Measurements from ENCODE around the gene SGMS1.
"Not testable (repeated sequence)": the region's sequence is repeated elsewhere in the genome, so short reads cannot be mapped to it uniquely, and the experiment has no call there.

Gene SGMS1

GRCh38 chr10:50452603-50453002 lies 171.2 kb downstream of the SGMS1 start:
- H3F3A ChIP-seq (ENCODE audit: control insufficient read depth, insufficient read depth), result peaks cover 15% of the 10 kb centered on the region
- H3K4me2 ChIP-seq (ENCODE audit: low read length), result peak overlapping the region; percentile 67
- H3K27me3 ChIP-seq (ENCODE audit: control insufficient read depth, low read length), result no peaks in the 10 kb centered on the region
- no peaks in the 10 kb centered on the region for H3K36me3 ChIP-seq (ENCODE audit: control insufficient read depth, low read length)
- no peaks in the 10 kb centered on the region for H3K9me3 ChIP-seq (ENCODE audit: control insufficient read depth, insufficient read depth, low read length)
- TF ChIP-seq CTCF (IDR thresholded peaks at IDR 0.05; ENCODE audit: low read depth, low read length, poor library complexity, severe bottlenecking) (no peak), EZH2phosphoT487 (IDR thresholded peaks at IDR 0.05; ENCODE audit: borderline replicate concordance, low read length) (no peak)
- H3K79me2 ChIP-seq (ENCODE audit: control insufficient read depth, low read length), result no peaks in the 10 kb centered on the region
- H3K27ac ChIP-seq (ENCODE audit: low read depth, low read length), result peak overlapping the region; percentile 87
- H3K4me3 ChIP-seq (ENCODE audit: low read length), result peak overlapping the region; percentile 49
- no peaks in the 10 kb centered on the region for H4K20me1 ChIP-seq (ENCODE audit: control insufficient read depth, insufficient read depth, low read depth, low read length)
- H3K9me2 ChIP-seq (replicated peaks; ENCODE audit: control insufficient read depth, low read length), result no peaks in the 10 kb centered on the region
- peaks cover 79% of the 10 kb centered on the region for H3K4me1 ChIP-seq (ENCODE audit: control insufficient read depth, low read length)

GRCh38 chr10:50447691-50448090 lies 176.1 kb downstream of the SGMS1 start:
- Histone ChIP-seq H3K79me2 (ENCODE audit: control insufficient read depth, low read length) (no peaks in the 10 kb centered on the region), H3K4me3 (ENCODE audit: low read length) (no peak overlapping the region), H3F3A (ENCODE audit: control insufficient read depth, insufficient read depth) (peaks cover 11% of the 10 kb centered on the region), H3K36me3 (ENCODE audit: control insufficient read depth, low read length) (peaks cover 3% of the 10 kb centered on the region; the same call in 1 of the 2 replicates), H3K4me2 (ENCODE audit: low read length) (no peak overlapping the region), H4K20me1 (ENCODE audit: control insufficient read depth, insufficient read depth, low read depth, low read length) (no peaks in the 10 kb centered on the region), H3K4me1 (ENCODE audit: control insufficient read depth, low read length) (peaks cover 42% of the 10 kb centered on the region), H3K9me3 (ENCODE audit: control insufficient read depth, insufficient read depth, low read length) (peaks cover 4% of the 10 kb centered on the region; the same call in 1 of the 2 replicates), H3K27ac (ENCODE audit: low read depth, low read length) (no peak overlapping the region), H3K9me2 (replicated peaks; ENCODE audit: control insufficient read depth, low read length) (no peaks in the 10 kb centered on the region), H3K27me3 (ENCODE audit: control insufficient read depth, low read length) (no peaks in the 10 kb centered on the region)
- TF ChIP-seq EZH2phosphoT487 (IDR thresholded peaks at IDR 0.05; ENCODE audit: borderline replicate concordance, low read length) (no peak), CTCF (IDR thresholded peaks at IDR 0.05; ENCODE audit: low read depth, low read length, poor library complexity, severe bottlenecking) (no peak)

- not testable (repeated sequence) for H3K4me3 ChIP-seq (ENCODE audit: low read length); H3K79me2 ChIP-seq (ENCODE audit: control insufficient read depth, low read length); H3K9me3 ChIP-seq (ENCODE audit: control insufficient read depth, insufficient read depth, low read length); H4K20me1 ChIP-seq (ENCODE audit: control insufficient read depth, insufficient read depth, low read depth, low read length); H3F3A ChIP-seq (ENCODE audit: control insufficient read depth, insufficient read depth); H3K27me3 ChIP-seq (ENCODE audit: control insufficient read depth, low read length); H3K4me2 ChIP-seq (ENCODE audit: low read length); H3K27ac ChIP-seq (ENCODE audit: low read depth, low read length); H3K9me2 ChIP-seq (replicated peaks; ENCODE audit: control insufficient read depth, low read length); H3K36me3 ChIP-seq (ENCODE audit: control insufficient read depth, low read length)
- peaks cover 23% of the 10 kb centered on the region for H3K4me1 ChIP-seq (ENCODE audit: control insufficient read depth, low read length)
Measured at GRCh38 chr10:50445777-50446176, 178.0 kb downstream of the SGMS1 start.

GRCh38 chr10:50440489-50440888 lies 183.3 kb downstream of the SGMS1 start:
- TF ChIP-seq EZH2phosphoT487 (IDR thresholded peaks at IDR 0.05; ENCODE audit: borderline replicate concordance, low read length) (no peak), CTCF (IDR thresholded peaks at IDR 0.05; ENCODE audit: low read depth, low read length, poor library complexity, severe bottlenecking) (no peak)
- Histone ChIP-seq H3K4me2 (ENCODE audit: low read length) (no peak overlapping the region), H3K9me2 (replicated peaks; ENCODE audit: control insufficient read depth, low read length) (no peaks in the 10 kb centered on the region), H3K4me3 (ENCODE audit: low read length) (no peak overlapping the region), H3K27me3 (ENCODE audit: control insufficient read depth, low read length) (no peaks in the 10 kb centered on the region), H3K36me3 (ENCODE audit: control insufficient read depth, low read length) (no peaks in the 10 kb centered on the region), H3K4me1 (ENCODE audit: control insufficient read depth, low read length) (no peaks in the 10 kb centered on the region), H3K79me2 (ENCODE audit: control insufficient read depth, low read length) (no peaks in the 10 kb centered on the region), H3K27ac (ENCODE audit: low read depth, low read length) (no peak overlapping the region), H3K9me3 (ENCODE audit: control insufficient read depth, insufficient read depth, low read length) (no peaks in the 10 kb centered on the region), H4K20me1 (ENCODE audit: control insufficient read depth, insufficient read depth, low read depth, low read length) (no peaks in the 10 kb centered on the region), H3F3A (ENCODE audit: control insufficient read depth, insufficient read depth) (no peaks in the 10 kb centered on the region)

Measured in DOHH2 (cell line).